GM12875 (cell line): ENCODE results near the gene PAX8.

ENCODE experiments used
- H3K4me3 ChIP-seq: one replicate; pipeline ENCODE4 v1.5.1; 2011; ENCODE audit warnings: low read depth, low read length, control low read depth
- TF ChIP-seq, protein P1 (sequence below): IDR thresholded peaks from 2 replicates; pipeline ENCODE4 v1.5.1; 2011; ENCODE audit warnings: low read depth, mild to moderate bottlenecking, control low read depth, inconsistent platforms, low read length, moderate library complexity, borderline replicate concordance; ENCODE audit not compliant: insufficient read depth

Gene PAX8

GRCh38 chr2:113200736-113201490, 77.8 kb downstream of the PAX8 start:
- TF ChIP-seq, protein P1, sequence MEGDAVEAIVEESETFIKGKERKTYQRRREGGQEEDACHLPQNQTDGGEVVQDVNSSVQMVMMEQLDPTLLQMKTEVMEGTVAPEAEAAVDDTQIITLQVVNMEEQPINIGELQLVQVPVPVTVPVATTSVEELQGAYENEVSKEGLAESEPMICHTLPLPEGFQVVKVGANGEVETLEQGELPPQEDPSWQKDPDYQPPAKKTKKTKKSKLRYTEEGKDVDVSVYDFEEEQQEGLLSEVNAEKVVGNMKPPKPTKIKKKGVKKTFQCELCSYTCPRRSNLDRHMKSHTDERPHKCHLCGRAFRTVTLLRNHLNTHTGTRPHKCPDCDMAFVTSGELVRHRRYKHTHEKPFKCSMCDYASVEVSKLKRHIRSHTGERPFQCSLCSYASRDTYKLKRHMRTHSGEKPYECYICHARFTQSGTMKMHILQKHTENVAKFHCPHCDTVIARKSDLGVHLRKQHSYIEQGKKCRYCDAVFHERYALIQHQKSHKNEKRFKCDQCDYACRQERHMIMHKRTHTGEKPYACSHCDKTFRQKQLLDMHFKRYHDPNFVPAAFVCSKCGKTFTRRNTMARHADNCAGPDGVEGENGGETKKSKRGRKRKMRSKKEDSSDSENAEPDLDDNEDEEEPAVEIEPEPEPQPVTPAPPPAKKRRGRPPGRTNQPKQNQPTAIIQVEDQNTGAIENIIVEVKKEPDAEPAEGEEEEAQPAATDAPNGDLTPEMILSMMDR, result no peak
- H3K4me3 ChIP-seq, result no peak overlapping the region

DNA sequence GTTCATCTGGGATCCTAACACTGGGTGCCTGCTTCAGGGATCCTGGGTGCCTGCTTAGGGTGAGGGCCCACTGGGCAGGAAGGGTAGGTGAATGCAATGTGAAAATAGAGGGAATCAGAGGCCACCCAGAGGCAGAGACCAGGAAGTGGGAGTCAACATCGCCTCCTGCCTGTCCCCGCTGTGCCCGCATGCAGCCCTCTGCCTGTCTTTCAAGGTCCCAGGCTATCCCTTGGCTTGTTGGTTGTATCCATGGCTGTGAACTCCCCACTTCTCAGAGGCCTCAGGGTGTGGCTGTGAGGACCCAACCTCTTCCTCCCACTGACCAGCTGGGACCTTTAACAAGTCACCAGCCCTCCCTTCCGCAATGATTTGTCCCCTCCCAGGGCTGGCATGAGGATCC, 78.5 kb downstream of the PAX8 start:
- TF ChIP-seq, protein P1, result no peak
- H3K4me3 ChIP-seq, result no peak overlapping the region

DNA sequence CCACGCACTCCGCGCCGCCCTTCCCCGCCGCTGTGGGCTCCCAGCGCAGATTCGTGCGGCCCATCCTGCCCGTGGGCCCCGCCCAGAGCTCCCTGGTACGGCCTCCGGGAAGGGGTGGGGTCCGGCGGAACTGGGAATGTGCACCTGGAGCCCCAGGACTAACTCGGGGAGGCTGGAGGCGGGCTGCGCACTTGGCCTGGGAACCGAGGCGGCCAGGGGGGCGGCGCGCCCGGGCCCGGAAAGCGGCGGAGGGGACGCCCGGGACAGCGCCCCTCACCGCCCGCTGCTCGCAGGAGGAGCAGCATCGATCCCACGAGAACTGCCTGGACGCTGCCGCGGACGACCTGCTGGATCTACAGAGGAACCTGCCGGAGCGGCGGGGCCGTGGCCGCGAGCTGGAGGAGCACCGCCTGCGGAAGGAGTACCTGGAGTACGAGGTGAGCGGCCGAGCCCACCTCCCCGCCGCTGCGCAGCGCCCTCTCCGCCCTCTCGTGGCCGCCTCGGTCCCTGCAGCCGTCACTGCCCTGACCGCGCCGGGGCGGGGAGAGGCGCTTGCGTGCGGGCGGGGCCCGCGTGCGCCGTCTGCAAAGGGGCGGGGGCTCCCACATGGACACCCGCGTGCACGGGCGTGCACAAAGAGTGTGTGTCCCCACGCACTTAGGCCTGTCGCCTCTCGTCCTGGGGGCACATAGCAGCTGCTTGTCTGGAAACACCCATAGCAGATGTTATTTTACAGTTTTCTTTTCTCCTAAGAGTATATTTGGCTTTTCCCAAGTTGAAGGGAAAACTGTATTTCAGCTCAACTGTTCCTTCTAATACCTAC, 79.7 kb downstream of the PAX8 start:
- TF ChIP-seq, protein P1, result peak; percentile 99
- H3K4me3 ChIP-seq, result no peak overlapping the region

DNA sequence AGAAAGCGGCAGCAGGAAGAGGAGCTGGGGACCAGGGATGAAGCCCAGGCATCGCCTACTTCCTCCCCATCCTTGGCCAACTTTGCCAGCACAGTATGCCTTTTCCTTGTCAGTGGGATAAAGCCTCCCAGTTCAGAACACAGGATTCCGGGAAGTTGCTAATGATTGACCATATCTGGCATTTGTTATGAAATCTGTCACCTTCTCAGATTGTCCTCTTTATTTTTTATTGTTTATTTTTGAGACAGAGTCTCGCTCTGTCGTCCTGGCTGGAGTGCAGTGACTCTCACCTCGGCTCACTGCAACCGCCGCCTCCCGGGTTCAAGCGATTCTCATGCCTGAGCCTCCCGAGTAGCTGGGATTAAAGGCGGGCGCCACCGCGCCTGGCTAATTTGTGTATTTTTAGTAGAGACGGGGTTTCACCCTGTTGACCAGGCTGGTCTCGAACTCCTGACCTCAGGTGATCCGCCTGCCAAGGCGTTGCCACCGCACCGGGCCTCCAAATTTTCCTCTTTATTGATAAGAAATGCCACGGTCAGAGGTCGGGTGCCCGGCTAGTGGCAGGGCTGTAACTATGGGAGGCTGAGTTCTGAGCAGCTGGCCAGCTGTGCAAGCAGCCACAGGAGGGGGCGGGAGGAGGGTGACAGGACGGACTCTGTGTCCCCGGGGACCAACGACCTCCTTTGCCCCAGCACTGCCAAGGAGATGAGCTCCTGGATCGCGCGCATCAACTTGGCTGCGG, 80.5 kb downstream of the PAX8 start:
- no peak overlapping the region for H3K4me3 ChIP-seq
- TF ChIP-seq, protein P1, result no peak

- no peak overlapping the region for H3K4me3 ChIP-seq
- TF ChIP-seq, protein P1, result no peak
Measured at GRCh38 chr2:113197347-113198047, 81.2 kb downstream of the PAX8 start.

GRCh38 chr2:113196839-113197238, 81.9 kb downstream of the PAX8 start:
- TF ChIP-seq, protein P1, result no peak
- H3K4me3 ChIP-seq, result no peak overlapping the region
